ENCODE data around the gene FAM13A. TPM values are rescaled to one million over a fixed set of nuclear protein-coding genes. Genes with fewer than 3 reads are reported as not detected.

FAM13A gene
- total RNA-seq, 1 donor from 2014 or later = 40.3 TPM

DNA sequence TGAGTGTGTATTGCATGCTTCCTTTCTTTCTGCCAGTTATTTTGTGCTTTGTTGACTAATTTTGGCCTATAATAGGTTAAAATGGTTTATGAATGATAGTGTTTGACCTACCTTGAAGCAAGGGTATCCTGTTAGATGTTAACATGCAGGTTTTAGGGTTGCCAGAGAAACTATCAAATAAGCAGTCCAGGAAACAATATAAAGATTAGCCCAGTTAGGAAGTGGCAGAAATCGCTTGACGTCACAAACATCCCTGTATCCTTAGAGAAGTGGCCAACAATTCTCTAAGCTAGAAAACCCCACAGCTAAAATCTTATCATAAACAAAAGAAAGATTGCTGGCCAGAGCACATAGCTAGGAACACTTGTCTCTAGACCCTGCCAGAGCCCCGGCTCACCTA is 363.2 kb downstream of the FAM13A start:
- Histone ChIP-seq H3K27me3 (peaks cover 10% of the 10 kb centered on the region), H3K27ac (no peak overlapping the region), H2AFZ (replicated peaks) (no peak overlapping the region), H4K20me1 (ENCODE audit: low read depth) (no peaks in the 10 kb centered on the region), H3K9me3 (ENCODE audit: low read depth) (no peaks in the 10 kb centered on the region), H3K4me1 (no peaks in the 10 kb centered on the region), H3K79me2 (ENCODE audit: low read depth) (no peaks in the 10 kb centered on the region), H3K9ac (no peak overlapping the region), H3F3A (ENCODE audit: low read depth) (no peaks in the 10 kb centered on the region), H3K4me3 (no peak overlapping the region), H3K36me3 (no peaks in the 10 kb centered on the region), H3K4me2 (no peak overlapping the region)
- no peaks in the 10 kb centered on the region for H3K36me3 Mint-ChIP-seq
- no peak for TF ChIP-seq EZH2phosphoT487 (IDR thresholded peaks at IDR 0.05)
- TF ChIP-seq, protein P1, sequence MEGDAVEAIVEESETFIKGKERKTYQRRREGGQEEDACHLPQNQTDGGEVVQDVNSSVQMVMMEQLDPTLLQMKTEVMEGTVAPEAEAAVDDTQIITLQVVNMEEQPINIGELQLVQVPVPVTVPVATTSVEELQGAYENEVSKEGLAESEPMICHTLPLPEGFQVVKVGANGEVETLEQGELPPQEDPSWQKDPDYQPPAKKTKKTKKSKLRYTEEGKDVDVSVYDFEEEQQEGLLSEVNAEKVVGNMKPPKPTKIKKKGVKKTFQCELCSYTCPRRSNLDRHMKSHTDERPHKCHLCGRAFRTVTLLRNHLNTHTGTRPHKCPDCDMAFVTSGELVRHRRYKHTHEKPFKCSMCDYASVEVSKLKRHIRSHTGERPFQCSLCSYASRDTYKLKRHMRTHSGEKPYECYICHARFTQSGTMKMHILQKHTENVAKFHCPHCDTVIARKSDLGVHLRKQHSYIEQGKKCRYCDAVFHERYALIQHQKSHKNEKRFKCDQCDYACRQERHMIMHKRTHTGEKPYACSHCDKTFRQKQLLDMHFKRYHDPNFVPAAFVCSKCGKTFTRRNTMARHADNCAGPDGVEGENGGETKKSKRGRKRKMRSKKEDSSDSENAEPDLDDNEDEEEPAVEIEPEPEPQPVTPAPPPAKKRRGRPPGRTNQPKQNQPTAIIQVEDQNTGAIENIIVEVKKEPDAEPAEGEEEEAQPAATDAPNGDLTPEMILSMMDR (IDR thresholded peaks at IDR 0.05) = no peak
- no peak for TF ChIP-seq EZH2 (IDR thresholded peaks at IDR 0.05)
- H3K27ac Mint-ChIP-seq = no peak overlapping the region
- H3K9me3 Mint-ChIP-seq = no peaks in the 10 kb centered on the region
- H3K27me3 Mint-ChIP-seq (ENCODE audit: insufficient read depth, low read depth) = no peaks in the 10 kb centered on the region
- DNase-seq (ENCODE audit: low spot score) = no peak
- no peak overlapping the region for H3K4me3 Mint-ChIP-seq
- H3K4me1 Mint-ChIP-seq = peaks cover 3% of the 10 kb centered on the region

DNA sequence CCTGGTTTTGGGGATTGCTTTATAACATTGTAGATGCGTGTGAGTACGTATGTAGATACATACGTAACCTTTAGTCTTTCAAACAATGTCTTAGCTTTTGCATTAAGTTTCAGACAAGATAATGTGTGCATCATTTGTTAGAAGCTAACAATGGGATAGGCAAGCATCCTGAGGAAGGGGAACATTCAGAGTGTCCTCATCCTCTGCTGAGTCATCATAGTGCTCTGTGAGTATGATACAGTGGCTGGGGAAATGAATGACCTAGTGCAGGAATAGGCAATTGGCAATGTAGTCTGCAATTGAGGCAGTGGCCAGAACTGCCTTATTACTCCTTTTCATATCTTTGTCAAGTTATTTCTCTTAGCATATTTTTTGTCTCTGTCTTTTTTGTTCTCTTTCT is 366.6 kb downstream of the FAM13A start:
- Mint-ChIP-seq H3K27ac (no peak overlapping the region), H3K27me3 (ENCODE audit: insufficient read depth, low read depth) (no peaks in the 10 kb centered on the region), H3K4me1 (no peaks in the 10 kb centered on the region), H3K4me3 (no peak overlapping the region), H3K9me3 (no peaks in the 10 kb centered on the region), H3K36me3 (no peaks in the 10 kb centered on the region)
- no peak for DNase-seq (ENCODE audit: low spot score)
- H4K20me1 ChIP-seq (ENCODE audit: low read depth) = no peaks in the 10 kb centered on the region
- no peak overlapping the region for H3K9ac ChIP-seq
- H3K4me2 ChIP-seq = no peak overlapping the region
- H3K4me3 ChIP-seq = no peak overlapping the region
- H2AFZ ChIP-seq (replicated peaks) = no peak overlapping the region
- H3K27ac ChIP-seq = no peak overlapping the region
- TF ChIP-seq, protein P1 (IDR thresholded peaks at IDR 0.05) = no peak
- TF ChIP-seq EZH2phosphoT487 (IDR thresholded peaks at IDR 0.05) = no peak
- TF ChIP-seq EZH2 (IDR thresholded peaks at IDR 0.05) = no peak
- no peaks in the 10 kb centered on the region for H3F3A ChIP-seq (ENCODE audit: low read depth)
- H3K9me3 ChIP-seq (ENCODE audit: low read depth) = no peaks in the 10 kb centered on the region
- no peaks in the 10 kb centered on the region for H3K79me2 ChIP-seq (ENCODE audit: low read depth)
- no peaks in the 10 kb centered on the region for H3K36me3 ChIP-seq
- no peaks in the 10 kb centered on the region for H3K27me3 ChIP-seq
- no peaks in the 10 kb centered on the region for H3K4me1 ChIP-seq

DNA sequence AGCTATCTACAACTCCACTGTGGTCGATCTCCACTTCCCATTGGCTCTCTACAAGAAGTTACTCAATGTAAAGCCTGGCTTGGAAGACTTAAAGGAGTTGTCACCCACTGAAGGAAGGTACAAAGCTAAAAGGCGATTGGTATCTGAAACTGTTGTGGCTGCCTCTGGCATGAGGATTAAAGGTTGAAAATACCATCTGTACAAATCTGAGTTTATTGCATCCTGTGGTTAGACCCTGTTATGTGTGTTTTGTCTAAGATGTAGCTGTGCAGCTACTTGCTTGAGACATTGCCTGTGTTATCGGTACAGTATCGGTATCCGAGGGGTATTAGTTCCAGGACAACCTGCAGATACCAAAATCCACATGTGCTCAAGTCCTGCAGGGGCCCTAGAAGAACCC is 375.8 kb downstream of the FAM13A start:
- no peak overlapping the region for H3K27ac ChIP-seq
- H3K27ac Mint-ChIP-seq = no peak overlapping the region
- H3K27me3 Mint-ChIP-seq (ENCODE audit: insufficient read depth, low read depth) = no peaks in the 10 kb centered on the region
- H3K36me3 Mint-ChIP-seq = no peaks in the 10 kb centered on the region
- no peaks in the 10 kb centered on the region for H3K4me1 Mint-ChIP-seq
- no peak for DNase-seq (ENCODE audit: low spot score)
- H3K79me2 ChIP-seq (ENCODE audit: low read depth) = no peaks in the 10 kb centered on the region
- H3K27me3 ChIP-seq = no peaks in the 10 kb centered on the region
- no peaks in the 10 kb centered on the region for H3K4me1 ChIP-seq
- no peaks in the 10 kb centered on the region for H4K20me1 ChIP-seq (ENCODE audit: low read depth)
- H3F3A ChIP-seq (ENCODE audit: low read depth) = no peaks in the 10 kb centered on the region
- H3K4me3 ChIP-seq = no peak overlapping the region
- TF ChIP-seq EZH2phosphoT487 (IDR thresholded peaks at IDR 0.05) = no peak
- TF ChIP-seq EZH2 (IDR thresholded peaks at IDR 0.05) = no peak
- TF ChIP-seq, protein P1 (IDR thresholded peaks at IDR 0.05) = no peak
- no peaks in the 10 kb centered on the region for H3K36me3 ChIP-seq
- no peaks in the 10 kb centered on the region for H3K9me3 Mint-ChIP-seq
- H2AFZ ChIP-seq (replicated peaks) = no peak overlapping the region
- H3K4me2 ChIP-seq = no peak overlapping the region
- no peaks in the 10 kb centered on the region for H3K9me3 ChIP-seq (ENCODE audit: low read depth)
- no peak overlapping the region for H3K4me3 Mint-ChIP-seq
- H3K9ac ChIP-seq = no peak overlapping the region

Small RNA genes lying within 50 kb of the gene (small RNA-seq; reads per million reads assigned to genes)
- gene RF02115 (not detected), gene RNU6-33P (not detected)

Other genes starting within 250 kb of the FAM13A start
- 17.9 and 28.1 TPM in 2 replicates for gene TIGD2, start 54.3 kb upstream of the FAM13A start, total RNA-seq (ENCODE audit: low replicate concordance)

All from neural progenitor cell (in vitro differentiated cells).